Peyer's patch (tissue), 4 donors: ENCODE results near the gene CELF1. TPM values are rescaled to one million over a fixed set of nuclear protein-coding genes. Genes with fewer than 3 reads are reported as not detected.

Experiments
- DNase-seq, 3 donors: peaks; one replicate each; pipeline ENCODE4 v3.0.0-alpha.2; 2017 to 2019
- H3K27ac ChIP-seq, 4 donors: fragments of 200-600 bp; sonication (generic); one replicate each; pipeline ENCODE4 v1.5.1; 2016 to 2019
- H3K27me3 ChIP-seq, 2 donors: fragments of 200-600 bp; sonication (generic); one replicate each; pipeline ENCODE4 v1.5.1; 2019
- H3K36me3 ChIP-seq, 3 donors: fragments of 200-600 bp; sonication (generic); one replicate each; pipeline ENCODE4 v1.5.1; 2016 to 2019
- H3K4me1 ChIP-seq, 4 donors: fragments of 200-600 bp; sonication (generic); one replicate each; pipeline ENCODE4 v1.5.1; 2016 to 2019
- H3K4me3 ChIP-seq, 4 donors: fragments of 200-600 bp; sonication (generic); 1 replicate in 3 of 4; 2 replicates in 1 of 4; pipeline ENCODE4 v1.5.1; 2016 to 2019; ENCODE audit warnings: mild to moderate bottlenecking in 1 of 4
- H3K9me3 ChIP-seq, 4 donors: fragments of 200-600 bp; sonication (generic); one replicate each; pipeline ENCODE4 v1.5.1; 2016 to 2019; ENCODE audit warnings: mild to moderate bottlenecking in 1 of 4
- POLR2A ChIP-seq, 2 donors: fragments of 450-650 bp; IDR thresholded peaks; one replicate each; pipeline ENCODE4 v1.5.1; 2017; ENCODE audit warnings: antibody characterized with exemption in 2 of 2, mild to moderate bottlenecking in 2 of 2, moderate library complexity in 2 of 2
- total RNA-seq, 4 donors: library from RNA; depleted of rRNA; stranded (reverse); fragments of >200 nt; gene quantifications; one replicate each; pipeline ENCODE4 v1.1.0, GENCODE V29; 2016
- TF ChIP-seq, protein P1 (sequence below), 6 experiments: fragments of 450-650 bp in 4 of 6; fragments of 200-600 bp in 2 of 6; sonication (generic) in 1 of 6; IDR thresholded peaks; one replicate each; pipeline ENCODE4 v1.5.1; 2017 to 2019; ENCODE audit warnings: antibody characterized with exemption in 6 of 6, mild to moderate bottlenecking in 3 of 6, moderate library complexity in 1 of 6

CELF1 gene
- total RNA-seq, 4 donors from 2014 or later: 90.7 to 134 (median 121) TPM

DNA sequence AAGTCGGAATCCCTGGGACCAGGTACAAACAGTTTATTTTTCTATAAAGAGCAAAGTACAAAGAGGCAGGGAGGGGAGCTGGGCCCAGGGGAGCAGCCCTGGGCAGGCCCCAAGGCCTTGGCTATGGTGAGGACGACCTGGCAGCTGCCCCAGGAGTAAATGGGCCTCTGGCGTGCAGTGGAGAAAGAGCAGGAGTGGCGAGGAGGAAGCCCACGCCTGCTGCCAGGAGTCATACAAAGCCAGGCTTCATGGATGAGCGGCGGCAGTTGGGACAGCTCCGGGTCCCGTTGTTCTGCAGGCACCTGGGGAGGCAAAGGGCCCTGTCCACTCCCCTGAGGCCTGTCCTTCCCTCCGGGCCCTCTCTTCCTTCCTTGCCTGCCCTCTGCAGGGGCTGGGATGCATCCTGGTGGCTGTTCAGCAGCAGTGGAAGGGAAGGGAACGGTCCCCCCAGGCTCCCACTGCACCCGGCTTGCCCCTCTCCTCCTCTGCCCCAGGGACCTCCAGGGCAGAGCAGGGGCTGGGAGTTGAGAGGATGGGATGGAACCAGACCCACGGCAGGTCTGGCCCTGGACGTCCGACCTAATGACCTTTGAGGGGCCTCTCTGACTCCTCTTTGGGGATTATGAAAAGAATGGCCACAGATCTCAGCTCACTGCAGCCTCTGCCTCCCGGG, 115.0 kb downstream of the CELF1 start:
- no peak for DNase-seq
- H3K27me3 ChIP-seq: no peaks in the 10 kb centered on the region
- TF ChIP-seq POLR2A (IDR thresholded peaks at IDR 0.05): no peak
- TF ChIP-seq, protein P1, sequence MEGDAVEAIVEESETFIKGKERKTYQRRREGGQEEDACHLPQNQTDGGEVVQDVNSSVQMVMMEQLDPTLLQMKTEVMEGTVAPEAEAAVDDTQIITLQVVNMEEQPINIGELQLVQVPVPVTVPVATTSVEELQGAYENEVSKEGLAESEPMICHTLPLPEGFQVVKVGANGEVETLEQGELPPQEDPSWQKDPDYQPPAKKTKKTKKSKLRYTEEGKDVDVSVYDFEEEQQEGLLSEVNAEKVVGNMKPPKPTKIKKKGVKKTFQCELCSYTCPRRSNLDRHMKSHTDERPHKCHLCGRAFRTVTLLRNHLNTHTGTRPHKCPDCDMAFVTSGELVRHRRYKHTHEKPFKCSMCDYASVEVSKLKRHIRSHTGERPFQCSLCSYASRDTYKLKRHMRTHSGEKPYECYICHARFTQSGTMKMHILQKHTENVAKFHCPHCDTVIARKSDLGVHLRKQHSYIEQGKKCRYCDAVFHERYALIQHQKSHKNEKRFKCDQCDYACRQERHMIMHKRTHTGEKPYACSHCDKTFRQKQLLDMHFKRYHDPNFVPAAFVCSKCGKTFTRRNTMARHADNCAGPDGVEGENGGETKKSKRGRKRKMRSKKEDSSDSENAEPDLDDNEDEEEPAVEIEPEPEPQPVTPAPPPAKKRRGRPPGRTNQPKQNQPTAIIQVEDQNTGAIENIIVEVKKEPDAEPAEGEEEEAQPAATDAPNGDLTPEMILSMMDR (IDR thresholded peaks at IDR 0.05): no peak
- H3K4me3 ChIP-seq: no peak overlapping the region
- no peak overlapping the region for H3K27ac ChIP-seq
- H3K9me3 ChIP-seq: no peaks in the 10 kb centered on the region
- H3K4me1 ChIP-seq: no peaks in the 10 kb centered on the region
- H3K36me3 ChIP-seq: no peaks in the 10 kb centered on the region

DNA sequence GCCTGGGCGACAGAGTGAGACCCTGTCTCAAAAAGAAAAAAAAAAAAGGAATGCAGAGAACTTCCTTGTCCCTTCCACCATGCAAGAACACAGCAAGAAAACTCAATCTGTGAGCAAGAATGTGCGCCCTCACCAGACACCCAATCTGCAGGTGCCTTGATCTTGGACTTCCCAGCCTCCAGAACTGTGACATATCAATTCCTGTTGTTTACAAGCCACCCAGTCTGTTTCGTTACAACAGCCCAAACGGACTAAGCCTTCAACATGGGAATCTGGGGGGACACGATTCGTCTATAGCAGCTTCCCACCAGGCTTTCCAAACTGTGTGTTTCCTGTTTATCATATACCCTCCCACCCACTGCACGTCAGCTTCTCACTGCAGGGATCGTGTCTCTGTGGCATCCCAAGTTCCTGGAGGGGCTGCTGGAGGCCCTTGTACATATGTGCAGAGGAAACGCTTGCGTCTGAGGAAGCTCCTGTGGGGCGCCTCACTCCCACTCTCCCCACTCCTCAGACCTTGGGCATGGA, 115.7 kb downstream of the CELF1 start:
- TF ChIP-seq, protein P1 (IDR thresholded peaks at IDR 0.05): no peak
- no peak for TF ChIP-seq POLR2A (IDR thresholded peaks at IDR 0.05)
- Histone ChIP-seq H3K27me3 (no peaks in the 10 kb centered on the region), H3K4me3 (no peak overlapping the region), H3K4me1 (no peaks in the 10 kb centered on the region), H3K36me3 (no peaks in the 10 kb centered on the region), H3K27ac (no peak overlapping the region), H3K9me3 (no peaks in the 10 kb centered on the region)
- no peak for DNase-seq

DNA sequence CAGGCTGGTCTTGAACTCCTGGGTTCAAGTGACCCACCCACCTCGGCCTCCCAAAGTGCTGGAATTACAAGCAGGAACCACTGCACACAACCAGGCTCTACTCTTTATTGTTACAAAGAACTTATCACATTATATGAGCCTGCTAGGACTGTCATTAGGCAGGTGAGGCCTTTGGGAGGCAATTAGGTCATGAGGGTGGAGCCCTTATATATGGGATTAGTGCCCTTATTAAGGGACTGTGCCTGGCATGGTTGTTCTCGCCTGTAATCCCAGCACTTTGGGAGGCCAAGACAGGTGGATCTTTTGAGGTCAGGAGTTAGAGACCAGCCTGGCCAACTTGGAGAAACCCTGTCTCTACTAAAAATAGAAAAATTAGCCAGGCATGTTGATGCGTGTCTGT, 116.2 kb downstream of the CELF1 start:
- Histone ChIP-seq H3K9me3 (no peaks in the 10 kb centered on the region), H3K4me1 (no peaks in the 10 kb centered on the region), H3K36me3 (no peaks in the 10 kb centered on the region), H3K27me3 (no peaks in the 10 kb centered on the region), H3K4me3 (no peak overlapping the region), H3K27ac (no peak overlapping the region)
- DNase-seq: no peak
- TF ChIP-seq, protein P1 (IDR thresholded peaks at IDR 0.05): no peak
- TF ChIP-seq POLR2A (IDR thresholded peaks at IDR 0.05): no peak

DNA sequence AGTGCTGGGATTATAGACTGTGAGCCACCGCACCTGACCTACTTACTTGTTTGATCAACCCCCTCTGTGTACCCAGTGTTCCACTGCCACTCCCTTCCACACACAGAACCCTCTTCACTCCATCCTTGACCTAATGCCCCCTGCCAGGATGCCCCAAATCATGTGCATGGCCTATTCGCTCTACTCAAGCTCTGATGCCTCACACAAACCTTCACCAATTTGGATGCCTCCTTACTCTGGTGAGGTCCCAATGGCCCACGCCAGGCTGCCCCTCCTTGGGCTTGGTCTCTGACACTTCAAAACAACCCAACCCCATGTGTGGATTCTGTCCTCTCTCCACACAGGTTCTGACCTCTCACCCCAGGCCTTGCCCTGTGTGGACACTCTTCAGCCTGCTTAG, 117.2 kb downstream of the CELF1 start:
- no peak for DNase-seq
- Histone ChIP-seq H3K27ac (no peak overlapping the region), H3K9me3 (no peaks in the 10 kb centered on the region), H3K4me1 (no peaks in the 10 kb centered on the region), H3K36me3 (no peaks in the 10 kb centered on the region), H3K27me3 (no peaks in the 10 kb centered on the region), H3K4me3 (no peak overlapping the region)
- no peak for TF ChIP-seq POLR2A (IDR thresholded peaks at IDR 0.05)
- TF ChIP-seq, protein P1 (IDR thresholded peaks at IDR 0.05): no peak

DNA sequence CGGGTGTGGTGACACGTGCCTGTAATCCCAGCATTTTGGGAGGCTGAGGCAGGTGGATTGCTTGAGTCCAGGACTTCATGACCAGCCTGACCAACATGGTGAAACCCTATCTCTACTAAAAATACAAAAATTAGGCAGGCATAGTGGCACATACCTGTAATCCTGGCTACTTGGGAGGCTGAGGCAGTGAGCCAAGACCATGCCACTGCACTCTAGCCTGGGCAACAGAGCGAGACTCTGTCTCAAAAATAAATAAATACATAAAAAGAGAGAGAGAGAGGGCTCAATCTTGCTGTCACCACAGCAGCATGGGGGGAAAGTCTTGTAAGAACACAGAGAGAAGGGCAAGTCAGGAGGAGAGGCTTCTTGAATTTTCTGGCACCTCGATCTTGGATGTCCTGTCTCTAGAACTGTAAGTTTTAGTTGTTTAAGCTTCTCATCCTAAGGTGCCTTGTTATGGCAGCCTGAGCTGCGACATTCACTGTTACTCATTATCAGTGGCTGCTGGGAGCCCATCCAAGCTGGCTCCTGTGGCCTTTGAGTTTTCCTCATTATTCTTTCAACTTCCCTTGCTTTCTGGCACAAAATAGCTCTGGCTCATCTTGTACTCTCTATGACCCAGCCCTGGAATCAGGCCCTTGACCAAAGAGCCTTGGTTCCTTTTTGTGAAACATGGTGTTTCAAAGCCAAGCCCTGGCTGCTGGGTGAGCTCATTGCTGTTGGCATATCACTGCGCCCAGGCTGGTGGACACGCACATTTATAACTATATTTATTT, 118.7 kb downstream of the CELF1 start:
- DNase-seq: no peak
- Histone ChIP-seq H3K27ac (no peak overlapping the region), H3K4me1 (no peaks in the 10 kb centered on the region), H3K9me3 (no peaks in the 10 kb centered on the region), H3K27me3 (no peaks in the 10 kb centered on the region), H3K36me3 (no peaks in the 10 kb centered on the region), H3K4me3 (no peak overlapping the region)
- TF ChIP-seq POLR2A (IDR thresholded peaks at IDR 0.05): no peak

DNA sequence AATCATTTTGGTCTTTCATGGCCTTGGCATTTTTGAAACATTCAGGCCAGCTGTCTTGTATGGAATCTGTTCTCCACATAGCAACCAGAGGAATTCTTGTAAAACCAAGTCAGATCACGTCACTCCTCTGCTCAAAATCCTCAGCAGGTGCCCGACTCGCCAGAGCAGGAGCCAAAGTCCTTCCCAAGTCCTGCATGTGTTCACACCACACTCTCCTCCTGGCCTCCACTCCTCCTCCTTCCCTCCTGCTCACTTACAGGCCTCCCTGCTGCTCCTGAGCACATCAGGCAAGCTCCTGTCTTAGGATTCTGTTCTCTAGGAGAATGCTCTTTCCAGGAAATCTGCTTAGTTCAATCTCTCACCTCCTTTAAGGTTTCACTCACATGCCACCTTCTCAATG, 119.8 kb downstream of the CELF1 start:
- Histone ChIP-seq H3K9me3 (no peaks in the 10 kb centered on the region), H3K4me1 (no peaks in the 10 kb centered on the region), H3K27ac (no peak overlapping the region), H3K27me3 (no peaks in the 10 kb centered on the region), H3K36me3 (no peaks in the 10 kb centered on the region), H3K4me3 (no peak overlapping the region)
- DNase-seq: no peak
- no peak for TF ChIP-seq POLR2A (IDR thresholded peaks at IDR 0.05)
- TF ChIP-seq, protein P1 (IDR thresholded peaks at IDR 0.05): no peak
